Measurements from ENCODE around the gene MSI2. TPM values are rescaled to one million over a fixed set of nuclear protein-coding genes. Genes with fewer than 3 reads are reported as not detected.
A peak's percentile ranks its signal among the peaks of the same experiment; 100 is the strongest.

Gene MSI2
- polyA plus RNA-seq, 1 of the 3 experiments (the other 2 are of a cell fraction): 24.1 TPM

- Histone ChIP-seq H3K9ac (no peak overlapping the region), H3K9me2 (no peaks in the 10 kb centered on the region), H2AFZ (ENCODE audit: low read depth) (no peak overlapping the region), H3F3A (replicated peaks; ENCODE audit: insufficient read depth) (peaks cover 6% of the 10 kb centered on the region), H3K79me2 (ENCODE audit: insufficient read depth) (no peaks in the 10 kb centered on the region), H3K9me3 (no peaks in the 10 kb centered on the region), H4K20me1 (ENCODE audit: insufficient read depth) (no peaks in the 10 kb centered on the region), H3K4me3 (ENCODE audit: low read depth in 2 of 2, low read length in 1 of 2) (no peak overlapping the region), H3K27me3 (ENCODE audit: insufficient read depth) (no peaks in the 10 kb centered on the region), H3K4me1 (ENCODE audit: control insufficient read depth in 1 of 2, insufficient read depth in 2 of 2, low read depth in 1 of 2, low read length in 1 of 2) (peaks cover 29 to 49% of the 10 kb centered on the region in 2 experiments), H3K4me2 (no peak overlapping the region), H3K36me3 (replicated peaks in 1 of 2; ENCODE audit: control insufficient read depth in 1 of 2, insufficient read depth in 2 of 2, low read length in 1 of 2) (no peaks in the 10 kb centered on the region), H3K27ac (ENCODE audit: low read depth in 2 of 2, low read length in 1 of 2) (peak overlapping the region in 1 of 2 experiments; percentile 43; a peak in 1 of 4 replicates)
- CTCF ChIA-PET: interaction anchor here (0.9 to 2.3 kb wide), 7 partner anchors 9 to 311 kb away, joined by 3 to 7 read pairs (median 5); no protein-coding TSS in a partner anchor
- 95% methylated on average over 10 of the region's 10 CpGs for WGBS (ENCODE audit: low lambda C conversion rate)
- POLR2A ChIA-PET: interaction anchor here (0.9 kb wide), 1 partner anchor 10 kb away, joined by 4 read pairs; no protein-coding TSS in a partner anchor
- TF ChIP-seq RFX5 (IDR thresholded peaks at IDR 0.05; ENCODE audit: low read length): no peak
- no peak for TF ChIP-seq FOSL2 (IDR thresholded peaks at IDR 0.05; ENCODE audit: borderline replicate concordance, low read depth)
- no peak for TF ChIP-seq MAX (IDR thresholded peaks at IDR 0.05; ENCODE audit: low read depth)
- TF ChIP-seq FOXJ3 (CRISPR knock-in tag; IDR thresholded peaks at IDR 0.05): no peak
- no peak for TF ChIP-seq RXRA (IDR thresholded peaks at IDR 0.05; ENCODE audit: borderline replicate concordance, low read depth)
- TF ChIP-seq RAD21 (IDR thresholded peaks at IDR 0.05; ENCODE audit: low read length): no peak
- no peak for DNase-seq
These were observed 266.0 kb downstream of the MSI2 start for GRCh38 chr17:57522042-57523005.

- POLR2A ChIA-PET: no interaction called here
- H3K79me2 ChIP-seq (ENCODE audit: insufficient read depth): no peaks in the 10 kb centered on the region
- CTCF ChIA-PET: interaction anchor here (1.3 to 1.6 kb wide), 4 partner anchors 16 to 281 kb away, joined by 3 to 5 read pairs (median 4); no protein-coding TSS in a partner anchor
- no peaks in the 10 kb centered on the region for H4K20me1 ChIP-seq (ENCODE audit: insufficient read depth)
- no peaks in the 10 kb centered on the region for H3K9me3 ChIP-seq
- peak overlapping the region; percentile 58 to 82 for H3K27ac ChIP-seq (ENCODE audit: low read depth in 2 of 2, low read length in 1 of 2)
- no peak overlapping the region for H2AFZ ChIP-seq (ENCODE audit: low read depth)
- no peak for DNase-seq
- no peak overlapping the region; the same call in 1 of the 2 replicates for H3K4me2 ChIP-seq
- peaks cover 25 to 45% of the 10 kb centered on the region in 2 experiments for H3K4me1 ChIP-seq (ENCODE audit: control insufficient read depth in 1 of 2, insufficient read depth in 2 of 2, low read depth in 1 of 2, low read length in 1 of 2)
- H3K9me2 ChIP-seq: no peaks in the 10 kb centered on the region
- no peak overlapping the region for H3K4me3 ChIP-seq (ENCODE audit: low read depth in 2 of 2, low read length in 1 of 2)
- peaks cover 6% of the 10 kb centered on the region for H3F3A ChIP-seq (replicated peaks; ENCODE audit: insufficient read depth)
- WGBS (ENCODE audit: low lambda C conversion rate): 67% methylated on average over 7 of the region's 7 CpGs
- H3K9ac ChIP-seq: no peak overlapping the region
- TF ChIP-seq JUND (IDR thresholded peaks at IDR 0.05) (peak; percentile 34; the same call in 1 of the 2 replicates), RCOR1 (IDR thresholded peaks at IDR 0.05; ENCODE audit: low read length) (no peak), NFIC (IDR thresholded peaks at IDR 0.05; ENCODE audit: borderline replicate concordance) (peak; percentile 83), FOSL2 (IDR thresholded peaks at IDR 0.05; ENCODE audit: borderline replicate concordance, low read depth) (peak; percentile 29; the same call in 1 of the 2 replicates), MAX (IDR thresholded peaks at IDR 0.05; ENCODE audit: low read depth) (peak; percentile 52; the same call in 1 of the 2 replicates), TCF12 (IDR thresholded peaks at IDR 0.05) (peak; percentile 50; the same call in 1 of the 2 replicates)
- no peaks in the 10 kb centered on the region for H3K27me3 ChIP-seq (ENCODE audit: insufficient read depth)
- no peaks in the 10 kb centered on the region for H3K36me3 ChIP-seq (replicated peaks in 1 of 2; ENCODE audit: control insufficient read depth in 1 of 2, insufficient read depth in 2 of 2, low read length in 1 of 2)
These were observed 267.8 kb downstream of the MSI2 start for GRCh38 chr17:57523926-57524632.
